Globus pallidus (tissue), 1 donor: Measurements from ENCODE around the gene FMNL2.

ENCODE experiments used
- DNase-seq: peaks from one replicate; pipeline ENCODE4 v3.0.0-alpha.2; 2015; ENCODE audit warnings: low spot score

The FMNL2 gene

DNA sequence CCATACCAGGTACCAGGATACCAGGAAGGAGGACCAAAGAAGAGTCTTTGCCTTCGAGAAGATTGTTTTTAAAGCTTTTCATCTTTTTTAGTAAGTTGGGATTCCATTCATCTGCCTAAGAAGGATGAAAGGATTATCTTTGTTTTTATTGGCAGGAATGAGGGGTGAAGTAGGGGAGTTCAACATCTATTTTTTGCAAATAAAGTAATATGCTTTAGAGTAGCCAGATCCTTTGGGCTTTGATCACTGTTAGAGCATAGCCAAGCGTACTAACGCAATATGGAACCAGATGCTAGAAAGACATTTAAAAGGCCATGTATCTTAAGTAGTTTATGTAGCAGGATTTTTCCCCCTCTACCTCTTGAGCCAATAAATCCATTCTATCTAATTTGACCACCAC lies 249.3 kb downstream of the FMNL2 start:
- no peak for DNase-seq

GRCh38 chr2:152585830-152586484 lies 251.0 kb downstream of the FMNL2 start:
- DNase-seq, result no peak

GRCh38 chr2:152587187-152587947 lies 252.4 kb downstream of the FMNL2 start:
- DNase-seq, result no peak

DNA sequence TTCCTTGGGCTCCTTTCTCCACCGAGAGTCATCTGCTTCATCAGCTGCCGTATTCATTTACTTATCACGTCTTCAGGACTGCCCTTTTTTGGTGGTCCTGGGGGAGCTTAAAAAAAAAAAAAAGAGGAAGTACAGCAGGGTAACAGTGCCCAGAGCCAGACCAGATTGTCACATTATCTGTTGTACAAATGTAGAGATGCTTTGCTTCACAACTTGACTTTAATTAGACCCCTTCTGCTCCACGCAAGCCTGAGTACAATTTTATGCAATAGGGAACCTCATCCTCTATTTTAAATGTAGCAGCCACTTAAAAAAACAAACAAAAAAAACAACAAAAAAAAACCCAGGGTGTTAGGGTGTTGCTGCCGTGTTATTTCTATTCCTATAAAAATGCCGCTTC lies 254.0 kb downstream of the FMNL2 start:
- no peak for DNase-seq

DNA sequence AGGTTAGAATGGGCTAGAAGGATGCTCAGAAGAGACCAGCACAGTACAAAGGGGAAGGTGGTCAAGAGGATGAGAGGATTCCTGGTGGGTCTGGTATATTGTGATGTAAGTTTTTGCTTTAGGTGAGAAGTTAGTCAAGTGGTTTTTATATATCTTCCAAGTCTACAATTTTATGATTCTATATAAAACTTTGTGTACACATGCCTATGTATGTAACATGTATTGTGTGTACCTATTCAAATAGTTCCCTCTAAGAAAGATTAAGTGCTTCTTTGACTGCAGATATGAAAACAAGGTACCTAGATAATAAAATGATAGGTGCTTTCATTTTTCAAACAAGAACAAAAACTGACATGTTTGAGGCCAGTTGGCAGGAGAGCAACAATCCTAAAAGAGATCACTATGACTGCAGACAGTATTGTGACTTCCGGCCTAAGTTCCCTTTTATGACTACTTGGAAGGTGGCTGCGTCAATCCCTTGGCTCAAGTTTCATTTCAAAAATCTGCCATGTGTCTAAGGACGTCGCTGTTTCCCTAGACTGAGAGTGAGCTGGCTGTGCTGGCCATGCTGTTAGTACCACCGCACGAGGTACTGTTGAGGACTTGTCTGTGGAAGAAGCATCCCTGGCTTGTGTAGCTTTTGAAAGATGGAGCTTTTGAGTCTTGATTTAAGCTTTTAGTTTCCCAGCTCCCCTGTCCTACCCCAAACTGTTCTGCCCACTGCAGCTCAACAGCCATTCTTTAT lies 259.2 kb downstream of the FMNL2 start:
- no peak for DNase-seq

DNA sequence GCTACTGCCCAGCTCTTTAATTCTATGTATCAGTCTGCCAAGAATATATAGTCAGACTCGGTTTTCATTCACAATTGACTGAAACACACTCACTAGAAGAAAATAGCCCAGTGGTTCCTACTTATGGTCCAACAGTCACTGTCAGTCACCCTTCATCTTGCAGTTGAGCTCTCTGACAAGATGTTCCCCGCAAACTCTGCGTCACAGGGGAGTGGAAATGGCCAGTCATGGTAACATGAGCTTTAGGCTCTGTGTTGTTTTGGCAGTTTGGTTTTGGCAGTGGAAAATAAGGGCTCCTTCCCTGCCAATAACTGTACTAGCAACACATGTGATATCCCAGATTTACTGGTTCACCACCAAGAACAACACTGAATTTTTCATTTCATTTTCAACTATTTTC lies 259.8 kb downstream of the FMNL2 start:
- DNase-seq, result no peak

DNA sequence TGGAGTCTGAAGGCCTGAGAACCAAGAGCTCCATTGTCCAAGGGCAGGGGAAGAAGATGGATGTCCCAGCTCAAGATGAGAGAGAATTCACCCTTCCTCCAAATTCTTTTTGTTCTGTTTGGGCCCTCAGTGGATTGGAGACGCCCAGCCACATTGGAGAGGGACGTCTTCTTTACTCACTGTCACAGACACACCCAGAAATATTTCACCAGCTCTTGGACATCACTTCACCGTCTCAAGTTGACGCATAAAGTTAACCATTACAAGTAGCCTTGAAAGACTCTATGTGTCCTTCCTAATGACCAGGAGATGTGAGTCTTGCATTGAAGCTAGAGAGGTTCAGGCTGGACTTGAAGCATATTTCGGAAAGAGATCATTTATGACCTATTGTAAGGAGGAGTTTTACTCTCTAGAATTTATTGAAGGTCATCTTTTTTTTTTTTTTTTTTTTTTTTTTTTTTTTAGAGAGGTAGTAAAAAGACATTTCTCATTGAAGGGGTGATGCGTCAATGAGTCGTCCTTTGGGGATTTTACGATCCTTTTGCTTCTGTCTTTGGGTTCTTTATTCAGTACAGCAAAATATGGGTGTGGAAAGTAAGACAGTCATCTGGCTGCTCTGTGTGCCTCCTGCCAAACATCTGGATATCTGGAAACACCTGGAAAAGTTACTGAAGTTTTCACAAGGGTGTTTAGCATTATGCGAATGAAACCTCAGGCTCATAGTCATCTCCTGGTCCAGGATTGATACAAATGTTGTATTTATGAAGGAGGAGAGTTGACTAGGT lies 264.2 kb downstream of the FMNL2 start:
- no peak for DNase-seq

- DNase-seq, result no peak
Observed at GRCh38 chr2:152600051-152600657, 265.2 kb downstream of the FMNL2 start.

DNA sequence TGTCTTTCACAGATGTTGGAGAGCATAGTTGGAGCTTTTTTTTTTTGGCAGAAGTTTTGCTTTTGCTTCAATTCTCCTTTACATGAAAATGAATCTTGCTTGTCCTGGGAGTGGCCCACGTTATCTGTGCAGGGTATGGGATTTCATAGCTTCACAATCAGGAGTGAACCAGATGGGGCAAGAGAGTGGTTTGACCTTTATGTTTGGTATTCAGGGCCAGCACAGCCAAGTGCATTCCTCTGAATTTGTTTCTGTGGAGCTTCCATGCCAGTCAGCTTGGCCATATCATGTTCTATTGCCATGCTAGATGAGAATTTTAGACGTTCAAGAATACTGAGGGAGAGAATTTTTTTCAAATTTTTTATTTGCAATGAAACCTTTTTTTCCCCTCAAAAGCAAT lies 265.7 kb downstream of the FMNL2 start:
- DNase-seq, result no peak

DNA sequence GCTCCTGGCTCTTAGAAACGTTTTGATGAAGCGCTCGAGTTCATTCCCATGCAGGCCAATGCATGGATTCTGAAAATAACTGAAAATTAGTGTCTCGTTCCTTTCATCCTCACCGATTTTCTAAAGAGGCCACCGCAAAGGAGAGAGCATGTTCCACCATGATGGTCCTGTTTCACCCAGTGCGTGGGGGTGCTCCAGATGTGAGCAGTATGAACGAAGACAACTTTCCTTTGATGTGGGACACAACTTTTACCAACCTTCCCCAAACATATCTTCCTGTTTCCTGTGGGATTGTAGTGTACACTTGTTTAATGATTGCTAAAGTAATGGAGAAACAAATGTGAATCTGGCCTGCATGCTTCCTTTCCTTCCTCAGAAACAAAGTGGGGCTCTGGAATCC lies 267.8 kb downstream of the FMNL2 start:
- no peak for DNase-seq

DNA sequence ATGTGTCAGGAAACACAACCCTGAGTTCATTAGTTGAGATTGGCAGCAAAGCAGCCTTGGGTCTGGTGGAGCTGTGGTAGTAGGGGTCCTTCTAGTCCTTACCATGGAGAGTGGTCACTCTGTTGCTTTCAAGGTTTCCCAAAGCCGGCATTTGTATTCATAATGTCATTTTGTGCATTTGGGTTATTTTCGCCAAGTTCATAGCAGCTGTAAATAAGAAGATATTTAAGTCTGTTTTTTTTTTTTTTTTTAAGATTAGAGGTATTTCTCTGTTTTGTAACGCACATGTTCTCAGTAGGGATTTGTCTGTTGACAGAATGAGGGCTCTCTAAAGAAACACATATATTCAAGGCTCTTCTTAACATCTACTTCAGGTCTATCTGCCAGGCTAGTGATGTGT lies 268.2 kb downstream of the FMNL2 start:
- DNase-seq, result no peak

GRCh38 chr2:152606081-152606480 lies 271.1 kb downstream of the FMNL2 start:
- DNase-seq, result no peak

DNA sequence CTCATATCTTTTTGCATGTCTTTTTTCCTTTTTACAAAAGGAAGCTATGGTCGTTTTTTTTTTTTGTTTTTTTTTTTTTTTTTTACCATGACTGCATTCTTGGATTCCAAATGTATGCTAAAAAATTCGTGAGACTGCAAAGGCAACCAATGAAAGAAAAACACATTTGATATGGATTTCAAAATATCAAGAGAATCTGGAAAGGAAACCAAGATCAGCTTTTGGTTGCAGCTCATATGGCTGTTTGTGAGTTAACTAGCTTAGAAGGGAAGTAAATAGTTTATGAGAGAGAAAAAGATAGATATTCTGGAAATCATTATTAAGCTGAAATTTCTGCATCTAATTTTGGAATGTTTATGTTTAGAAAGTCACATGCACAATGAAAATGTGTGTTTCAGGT lies 272.0 kb downstream of the FMNL2 start:
- DNase-seq, result no peak

- no peak for DNase-seq
Observed at GRCh38 chr2:152607793-152608300, 272.9 kb downstream of the FMNL2 start.

DNA sequence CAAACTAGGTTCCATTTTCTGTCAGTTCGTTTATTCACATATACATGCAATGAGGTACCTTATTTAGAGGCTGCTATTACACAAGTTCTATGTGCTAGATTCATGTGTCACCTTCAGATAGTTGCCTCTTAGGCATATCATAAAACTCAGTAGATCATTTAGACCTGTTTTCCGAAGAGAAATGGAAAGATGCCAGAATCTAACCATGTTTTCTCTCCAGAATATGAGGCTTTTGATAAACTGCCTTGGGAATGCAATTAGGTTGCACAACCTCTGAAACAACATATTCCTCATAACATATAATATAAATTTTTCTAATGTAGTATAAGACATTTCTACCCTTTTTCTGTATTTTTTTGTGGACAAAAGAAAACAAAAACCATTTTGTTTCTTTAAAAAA lies 274.2 kb downstream of the FMNL2 start:
- DNase-seq, result no peak

DNA sequence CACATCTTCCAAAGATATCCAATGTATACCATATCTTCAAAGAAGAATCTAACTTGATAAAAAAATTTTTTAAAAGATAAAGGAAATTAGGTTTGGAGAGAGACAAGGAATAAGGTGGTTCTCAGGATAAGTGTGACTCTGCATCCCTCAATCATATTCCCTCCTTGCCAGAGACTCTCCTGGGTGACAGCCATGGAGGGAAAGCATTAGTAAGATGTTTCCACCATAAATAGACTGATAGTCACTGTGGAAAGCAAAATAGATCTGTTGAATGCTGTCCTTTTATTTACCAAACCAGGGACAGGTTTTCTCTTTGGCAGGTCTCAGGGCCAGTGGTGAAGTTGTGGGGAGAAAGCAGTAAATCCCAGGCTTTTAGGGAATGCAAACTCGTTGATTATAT lies 274.7 kb downstream of the FMNL2 start:
- DNase-seq, result no peak

GRCh38 chr2:152611458-152612231 lies 276.7 kb downstream of the FMNL2 start:
- peak; percentile 76 for DNase-seq

GRCh38 chr2:152613235-152613634 lies 278.3 kb downstream of the FMNL2 start:
- no peak for DNase-seq

GRCh38 chr2:152615177-152615576 lies 280.2 kb downstream of the FMNL2 start:
- DNase-seq, result no peak

DNA sequence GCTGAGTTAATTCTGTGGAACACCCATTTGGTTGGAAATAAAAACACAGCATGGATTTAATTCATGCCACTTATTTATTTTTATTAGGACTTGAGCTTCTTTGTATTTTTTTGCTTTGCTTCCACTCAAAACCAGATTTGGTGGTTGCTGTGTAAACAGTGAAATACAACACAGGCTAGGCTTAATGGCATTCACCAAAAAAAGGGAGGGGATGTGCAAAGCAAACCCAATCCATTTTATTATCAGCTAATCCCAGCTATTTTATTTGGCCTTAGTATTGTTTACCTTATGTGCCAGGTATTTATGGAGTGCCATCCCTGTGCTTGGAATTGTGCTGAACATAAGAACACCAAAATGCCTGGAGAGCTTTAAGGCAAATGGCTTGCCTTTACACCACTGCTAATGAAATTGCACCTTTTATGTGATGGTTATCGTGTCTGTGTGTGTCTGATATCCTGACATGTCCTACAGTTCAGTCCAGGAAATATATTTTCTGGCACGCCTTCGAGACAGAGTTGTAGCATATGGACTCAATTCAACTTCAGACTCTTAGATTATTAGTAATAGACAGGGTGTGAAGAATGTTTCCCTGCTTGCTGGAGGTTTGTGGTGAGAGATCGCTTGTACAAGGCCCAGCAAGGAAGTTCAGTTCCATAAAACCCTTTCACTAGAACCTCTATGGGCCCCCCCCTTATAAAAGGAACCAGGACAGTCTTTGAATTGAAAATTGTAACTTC lies 282.6 kb downstream of the FMNL2 start:
- DNase-seq, result no peak
